HepG2 (cell line): ENCODE results near the gene CEP170. TPM values are rescaled to one million over a fixed set of nuclear protein-coding genes. Genes with fewer than 3 reads are reported as not detected.

Source experiments
- ATAC-seq: fragments of 200-7000 bp; cut with Tn5 transposase; 3 replicates; pipeline ENCODE4 v1.9.1; 2020; ENCODE audit warnings: mild to moderate bottlenecking, moderate library complexity
- BruUV-seq: library from RNA; stranded (reverse); fragments of 400-500 nt; replicated peaks from 2 replicates; lab custom pipeline; 2021; lab: Mats Ljungman, UMichigan
- CTCF ChIA-PET: fragments of 300-600 bp; formaldehyde crosslinking; extraction: SDS; loops from one replicate; lab custom pipeline; 2021; ENCODE audit warnings: low total read pairs, inconsistent platforms, low intra/inter-chr PET ratio; lab: Yijun Ruan, JAX
- POLR2A ChIA-PET: fragments of 350-600 bp; sonication (Branson Sonifier 250); formaldehyde crosslinking; loops from one replicate; lab custom pipeline; 2020; ENCODE audit warnings: antibody characterized with exemption, inconsistent platforms; lab: Yijun Ruan, JAX
- DNase-seq: peaks from one replicate; pipeline ENCODE4 v3.0.0-alpha.2; 2015; ENCODE audit warnings: low spot score
- FAIRE-seq: peaks from 3 replicates; lab custom pipeline; 2011; peaks lifted over from hg19 to GRCh38; lab: Jason Lieb, UNC
- H2AFZ ChIP-seq: one replicate; pipeline ENCODE4 v1.6.1; 2011; ENCODE audit warnings: low read length, inconsistent platforms
- H3K27ac ChIP-seq: fragments of 300-600 bp; 3 replicates; pipeline ENCODE4 v1.8.0; 2011; ENCODE audit warnings: mixed run types, mild to moderate bottlenecking, mixed read lengths, low read length, inconsistent platforms; ENCODE audit not compliant: insufficient read depth; ENCODE audit errors: extremely low read length
- H3K27me3 ChIP-seq, 2 experiments: fragments of 200-600 bp in 1 of 2; 2 replicates in 1 of 2; 3 replicates in 1 of 2; pipeline versions ENCODE4 v1.6.0 to v1.8.0; 2011; ENCODE audit warnings: low read length in 2 of 2, mild to moderate bottlenecking in 2 of 2, moderate library complexity in 2 of 2, inconsistent platforms in 1 of 2; ENCODE audit not compliant: insufficient read depth in 2 of 2, control insufficient read depth in 1 of 2
- H3K36me3 ChIP-seq, 2 experiments: fragments of 200-600 bp in 1 of 2; replicated peaks in 1 of 2; 2 replicates in 1 of 2; 3 replicates in 1 of 2; pipeline versions ENCODE4 v1.5.1 to v1.8.0; 2011; ENCODE audit warnings: low read length in 2 of 2, inconsistent platforms in 1 of 2; ENCODE audit not compliant: insufficient read depth in 2 of 2, control insufficient read depth in 1 of 2
- H3K4me1 ChIP-seq: 2 replicates; pipeline ENCODE4 v1.5.1; 2012; ENCODE audit warnings: low read length, inconsistent platforms; ENCODE audit not compliant: insufficient read depth
- H3K4me2 ChIP-seq: 2 replicates; pipeline ENCODE4 v1.6.0; 2011; ENCODE audit warnings: low read depth, low read length, inconsistent platforms
- H3K4me3 ChIP-seq, 3 experiments: fragments of 200-600 bp in 1 of 3; sonication (generic), shearing (Covaris generic) in 1 of 3; replicated peaks in 1 of 3; 2 replicates each; pipeline ENCODE4 v1.5.1; 2011 to 2016; ENCODE audit warnings: low read length in 3 of 3, inconsistent platforms in 2 of 3, low read depth in 2 of 3, mild to moderate bottlenecking in 2 of 3, control low read depth in 1 of 3, mixed read lengths in 1 of 3; ENCODE audit not compliant: insufficient read depth in 1 of 3
- H3K79me2 ChIP-seq: one replicate; pipeline ENCODE4 v1.6.1; 2011; ENCODE audit warnings: low read length, inconsistent platforms; ENCODE audit not compliant: insufficient read depth
- H3K9ac ChIP-seq: 2 replicates; pipeline ENCODE4 v1.6.0; 2011; ENCODE audit warnings: mild to moderate bottlenecking, low read depth, low read length, inconsistent platforms; ENCODE audit not compliant: insufficient read depth
- H3K9me3 ChIP-seq: 2 replicates; pipeline ENCODE4 v1.5.1; 2012; ENCODE audit warnings: mild to moderate bottlenecking, low read length
- H4K20me1 ChIP-seq: 2 replicates; pipeline ENCODE4 v1.6.0; 2011; ENCODE audit warnings: inconsistent platforms, mild to moderate bottlenecking, low read length, moderate library complexity; ENCODE audit not compliant: insufficient read depth
- FOXC1 ChIP-seq: sonication (generic); formaldehyde crosslinking; IDR thresholded peaks from 2 replicates; pipeline ENCODE4 v1.8.0; 2022; ENCODE audit warnings: mild to moderate bottlenecking, missing genetic modification reagents, borderline replicate concordance
- FOXO4 ChIP-seq: sonication (generic); formaldehyde crosslinking; conservative IDR thresholded peaks from 2 replicates; pipeline ENCODE4 v1.8.1; 2023; ENCODE audit warnings: missing genetic modification reagents
- KLF15 ChIP-seq: sonication (generic); formaldehyde crosslinking; IDR thresholded peaks from 2 replicates; pipeline ENCODE4 v1.8.1; 2023; ENCODE audit warnings: borderline replicate concordance, mild to moderate bottlenecking, inconsistent platforms, missing genetic modification reagents, mixed read lengths
- ZBTB38 ChIP-seq: sonication (generic); formaldehyde crosslinking; IDR thresholded peaks from 2 replicates; pipeline ENCODE4 v1.5.1; 2020; ENCODE audit warnings: mild to moderate bottlenecking, missing genetic modification reagents
- ZMYM2 ChIP-seq: sonication (generic); formaldehyde crosslinking; IDR thresholded peaks from 2 replicates; pipeline ENCODE4 v1.8.0; 2022; ENCODE audit warnings: mild to moderate bottlenecking, missing genetic modification reagents
- ZNF441 ChIP-seq: sonication (generic); formaldehyde crosslinking; IDR thresholded peaks from 2 replicates; pipeline ENCODE4 v1.7.0; 2021; ENCODE audit warnings: missing genetic modification reagents, borderline replicate concordance
- ZNF512B ChIP-seq: sonication (generic); formaldehyde crosslinking; IDR thresholded peaks from 2 replicates; pipeline ENCODE4 v1.5.1; 2020; ENCODE audit warnings: missing genetic modification reagents, mild to moderate bottlenecking, borderline replicate concordance
- WGBS: methylation state at CpG from one replicate; pipeline ENCODE4 v1.1.6; 2017; ENCODE audit warnings: low lambda C conversion rate; 5-methylcytosine and 5-hydroxymethylcytosine counted together
- in situ Hi-C: cut with HindIII; loops from 2 replicates; pipeline ENCODE4 v1.10.0; 2017; ENCODE audit warnings: low pct_unique_long_range_greater_than_20kb; ENCODE audit not compliant: extremely low pct_ligation_motif_present
- intact Hi-C: fragments of 100-400 bp; cut with micrococcal nuclease; formaldehyde crosslinking; loops from one replicate; pipeline ENCODE4 v1.10.0; 2022; ENCODE audit not compliant: unreplicated experiment
- polyA plus RNA-seq, 8 experiments: library from polyadenylated mRNA; depleted of rRNA in 3 of 8; stranded (reverse) in 7 of 8; unstranded in 1 of 8; fragments of >200 nt; fragmentation: Illumina TruSeq in 4 of 8; extraction: Trizol in 4 of 8; gene quantifications; 2 replicates each; pipeline versions ENCODE4 v1.2.1 to v1.2.3, GENCODE V29; 2011 to 2016; ENCODE audit warnings: low read depth in 4 of 8, missing spikeins in 1 of 8, mixed read lengths in 1 of 8; ENCODE audit not compliant: insufficient read depth in 1 of 8
- total RNA-seq, 5 experiments: library from RNA; depleted of rRNA; stranded (reverse); fragments of >200 nt; fragmentation: Illumina TruSeq; extraction: Trizol; gene quantifications; 2 replicates each; pipeline ENCODE4 v1.2.3, GENCODE V29; 2016; ENCODE audit warnings: low read depth in 1 of 5
- TF ChIP-seq, protein P1 (sequence below): sonication (generic); formaldehyde crosslinking; IDR thresholded peaks from 2 replicates; pipeline ENCODE4 v1.5.0; 2020; ENCODE audit warnings: mild to moderate bottlenecking, missing genetic modification reagents, borderline replicate concordance

Gene CEP170
- total and polyA plus RNA-seq, 2 of the 13 experiments (the other 11 are each of a cell fraction or from before 2014, with no cell fraction given) = 23.0 to 28.6 TPM

- peaks cover 34% of the 10 kb centered on the region for H3K4me1 ChIP-seq
- no peaks in the 10 kb centered on the region for H3K9me3 ChIP-seq
- in situ Hi-C loops = no loop called here
- CTCF ChIA-PET = no interaction called here
- 99% methylated on average over 3 of the region's 3 CpGs for WGBS
- TF ChIP-seq ZNF512B (CRISPR knock-in tag) = no peak
- TF ChIP-seq FOXC1 = no peak
- no peak for TF ChIP-seq ZMYM2 (CRISPR knock-in tag)
- no peak for TF ChIP-seq KLF15
- TF ChIP-seq, protein P1, sequence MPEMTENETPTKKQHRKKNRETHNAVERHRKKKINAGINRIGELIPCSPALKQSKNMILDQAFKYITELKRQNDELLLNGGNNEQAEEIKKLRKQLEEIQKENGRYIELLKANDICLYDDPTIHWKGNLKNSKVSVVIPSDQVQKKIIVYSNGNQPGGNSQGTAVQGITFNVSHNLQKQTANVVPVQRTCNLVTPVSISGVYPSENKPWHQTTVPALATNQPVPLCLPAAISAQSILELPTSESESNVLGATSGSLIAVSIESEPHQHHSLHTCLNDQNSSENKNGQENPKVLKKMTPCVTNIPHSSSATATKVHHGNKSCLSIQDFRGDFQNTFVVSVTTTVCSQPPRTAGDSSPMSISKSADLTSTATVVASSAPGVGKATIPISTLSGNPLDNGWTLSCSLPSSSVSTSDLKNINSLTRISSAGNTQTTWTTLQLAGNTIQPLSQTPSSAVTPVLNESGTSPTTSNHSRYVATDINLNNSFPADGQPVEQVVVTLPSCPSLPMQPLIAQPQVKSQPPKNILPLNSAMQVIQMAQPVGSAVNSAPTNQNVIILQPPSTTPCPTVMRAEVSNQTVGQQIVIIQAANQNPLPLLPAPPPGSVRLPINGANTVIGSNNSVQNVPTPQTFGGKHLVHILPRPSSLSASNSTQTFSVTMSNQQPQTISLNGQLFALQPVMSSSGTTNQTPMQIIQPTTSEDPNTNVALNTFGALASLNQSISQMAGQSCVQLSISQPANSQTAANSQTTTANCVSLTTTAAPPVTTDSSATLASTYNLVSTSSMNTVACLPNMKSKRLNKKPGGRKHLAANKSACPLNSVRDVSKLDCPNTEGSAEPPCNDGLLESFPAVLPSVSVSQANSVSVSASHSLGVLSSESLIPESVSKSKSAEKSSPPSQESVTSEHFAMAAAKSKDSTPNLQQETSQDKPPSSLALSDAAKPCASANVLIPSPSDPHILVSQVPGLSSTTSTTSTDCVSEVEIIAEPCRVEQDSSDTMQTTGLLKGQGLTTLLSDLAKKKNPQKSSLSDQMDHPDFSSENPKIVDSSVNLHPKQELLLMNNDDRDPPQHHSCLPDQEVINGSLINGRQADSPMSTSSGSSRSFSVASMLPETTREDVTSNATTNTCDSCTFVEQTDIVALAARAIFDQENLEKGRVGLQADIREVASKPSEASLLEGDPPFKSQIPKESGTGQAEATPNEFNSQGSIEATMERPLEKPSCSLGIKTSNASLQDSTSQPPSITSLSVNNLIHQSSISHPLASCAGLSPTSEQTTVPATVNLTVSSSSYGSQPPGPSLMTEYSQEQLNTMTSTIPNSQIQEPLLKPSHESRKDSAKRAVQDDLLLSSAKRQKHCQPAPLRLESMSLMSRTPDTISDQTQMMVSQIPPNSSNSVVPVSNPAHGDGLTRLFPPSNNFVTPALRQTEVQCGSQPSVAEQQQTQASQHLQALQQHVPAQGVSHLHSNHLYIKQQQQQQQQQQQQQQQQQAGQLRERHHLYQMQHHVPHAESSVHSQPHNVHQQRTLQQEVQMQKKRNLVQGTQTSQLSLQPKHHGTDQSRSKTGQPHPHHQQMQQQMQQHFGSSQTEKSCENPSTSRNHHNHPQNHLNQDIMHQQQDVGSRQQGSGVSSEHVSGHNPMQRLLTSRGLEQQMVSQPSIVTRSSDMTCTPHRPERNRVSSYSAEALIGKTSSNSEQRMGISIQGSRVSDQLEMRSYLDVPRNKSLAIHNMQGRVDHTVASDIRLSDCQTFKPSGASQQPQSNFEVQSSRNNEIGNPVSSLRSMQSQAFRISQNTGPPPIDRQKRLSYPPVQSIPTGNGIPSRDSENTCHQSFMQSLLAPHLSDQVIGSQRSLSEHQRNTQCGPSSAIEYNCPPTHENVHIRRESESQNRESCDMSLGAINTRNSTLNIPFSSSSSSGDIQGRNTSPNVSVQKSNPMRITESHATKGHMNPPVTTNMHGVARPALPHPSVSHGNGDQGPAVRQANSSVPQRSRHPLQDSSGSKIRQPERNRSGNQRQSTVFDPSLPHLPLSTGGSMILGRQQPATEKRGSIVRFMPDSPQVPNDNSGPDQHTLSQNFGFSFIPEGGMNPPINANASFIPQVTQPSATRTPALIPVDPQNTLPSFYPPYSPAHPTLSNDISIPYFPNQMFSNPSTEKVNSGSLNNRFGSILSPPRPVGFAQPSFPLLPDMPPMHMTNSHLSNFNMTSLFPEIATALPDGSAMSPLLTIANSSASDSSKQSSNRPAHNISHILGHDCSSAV (CRISPR knock-in tag) = no peak
- no peak for TF ChIP-seq ZNF441 (CRISPR knock-in tag)
- no peak for TF ChIP-seq FOXO4 (CRISPR knock-in tag)
- no peak for TF ChIP-seq ZBTB38
- TF ChIP-seq, all 625 proteins: peak for 0
- intact Hi-C loops = no loop called here
- Histone ChIP-seq H3K9ac (no peak overlapping the region), H3K27me3 (no peaks in the 10 kb centered on the region; a peak in 1 of 5 replicates), H3K79me2 (peaks cover 91% of the 10 kb centered on the region), H4K20me1 (peaks cover 14% of the 10 kb centered on the region), H3K4me3 (no peak overlapping the region), H3K27ac (no peak overlapping the region), H3K36me3 (no peaks in the 10 kb centered on the region; a peak in 2 of 5 replicates), H2AFZ (no peak overlapping the region), H3K4me2 (no peak overlapping the region)
- DNase-seq (no peak), ATAC-seq (no peak), FAIRE-seq (no peak)
- POLR2A ChIA-PET = no interaction called here
- no TSS peak for BruUV-seq
Measured at GRCh38 chr1:243249214-243249613, 5.9 kb downstream of the CEP170 start.
